Measurements from ENCODE around the gene KCNK6.

KCNK6 gene

DNA sequence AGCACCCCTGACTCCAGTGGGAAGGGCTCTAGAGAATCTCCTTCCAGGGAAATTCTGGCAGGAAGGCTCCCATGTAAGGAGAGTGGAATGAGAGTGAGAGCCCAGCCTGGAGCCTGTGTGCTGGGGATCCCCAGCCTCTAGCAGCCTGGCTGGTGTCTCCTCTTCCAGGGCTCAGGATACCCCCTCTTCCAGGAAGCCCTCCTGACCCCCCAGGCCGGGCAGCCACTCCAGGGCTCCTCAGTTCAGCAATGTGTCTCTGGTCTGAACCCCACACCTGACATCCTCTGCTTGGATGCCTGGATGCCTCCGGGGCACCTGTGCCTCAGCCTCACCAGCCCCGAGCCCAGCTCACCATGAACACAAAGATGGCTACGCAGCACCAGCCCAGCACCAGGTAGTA lies 12.6 kb upstream of the KCNK6 start:
- Histone ChIP-seq H3K4me3 (no peak overlapping the region), H3K36me3 (replicated peaks) (peaks cover 40% of the 10 kb centered on the region), H3K9me3 (no peaks in the 10 kb centered on the region), H3K27me3 (ENCODE audit: low read depth) (no peaks in the 10 kb centered on the region), H3K4me1 (peaks cover 3% of the 10 kb centered on the region)
- in situ Hi-C loops (cut with MboI; ENCODE audit: low sequenced_read_pairs) = no loop called here
- no peak for DNase-seq (ENCODE audit: low spot score in 2 of 2)

DNA sequence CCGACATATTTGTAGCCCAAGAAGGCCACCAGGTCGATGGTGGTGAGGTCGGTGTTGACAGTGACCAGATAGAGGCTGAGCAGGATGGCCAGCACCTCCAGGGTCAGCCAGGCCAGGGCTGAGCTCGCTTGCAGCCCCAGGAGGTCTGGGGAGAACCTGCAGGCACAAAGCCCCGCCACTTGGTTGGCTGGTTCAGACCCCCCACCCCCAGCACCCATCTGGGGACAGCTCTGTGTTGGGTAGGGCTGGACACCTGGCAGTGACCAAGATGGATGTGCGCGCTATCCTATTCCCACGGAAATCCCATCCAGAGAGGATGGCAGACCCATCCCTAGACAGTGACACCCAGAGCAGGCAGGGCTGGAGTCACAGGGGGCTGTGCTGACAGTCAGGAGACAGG lies 12.0 kb upstream of the KCNK6 start:
- H3K4me3 ChIP-seq = no peak overlapping the region
- in situ Hi-C loops (cut with MboI; ENCODE audit: low sequenced_read_pairs) = no loop called here
- no peaks in the 10 kb centered on the region for H3K9me3 ChIP-seq
- no peak for DNase-seq (ENCODE audit: low spot score in 2 of 2)
- peaks cover 40% of the 10 kb centered on the region for H3K36me3 ChIP-seq (replicated peaks)
- no peaks in the 10 kb centered on the region for H3K27me3 ChIP-seq (ENCODE audit: low read depth)
- peaks cover 3% of the 10 kb centered on the region for H3K4me1 ChIP-seq

DNA sequence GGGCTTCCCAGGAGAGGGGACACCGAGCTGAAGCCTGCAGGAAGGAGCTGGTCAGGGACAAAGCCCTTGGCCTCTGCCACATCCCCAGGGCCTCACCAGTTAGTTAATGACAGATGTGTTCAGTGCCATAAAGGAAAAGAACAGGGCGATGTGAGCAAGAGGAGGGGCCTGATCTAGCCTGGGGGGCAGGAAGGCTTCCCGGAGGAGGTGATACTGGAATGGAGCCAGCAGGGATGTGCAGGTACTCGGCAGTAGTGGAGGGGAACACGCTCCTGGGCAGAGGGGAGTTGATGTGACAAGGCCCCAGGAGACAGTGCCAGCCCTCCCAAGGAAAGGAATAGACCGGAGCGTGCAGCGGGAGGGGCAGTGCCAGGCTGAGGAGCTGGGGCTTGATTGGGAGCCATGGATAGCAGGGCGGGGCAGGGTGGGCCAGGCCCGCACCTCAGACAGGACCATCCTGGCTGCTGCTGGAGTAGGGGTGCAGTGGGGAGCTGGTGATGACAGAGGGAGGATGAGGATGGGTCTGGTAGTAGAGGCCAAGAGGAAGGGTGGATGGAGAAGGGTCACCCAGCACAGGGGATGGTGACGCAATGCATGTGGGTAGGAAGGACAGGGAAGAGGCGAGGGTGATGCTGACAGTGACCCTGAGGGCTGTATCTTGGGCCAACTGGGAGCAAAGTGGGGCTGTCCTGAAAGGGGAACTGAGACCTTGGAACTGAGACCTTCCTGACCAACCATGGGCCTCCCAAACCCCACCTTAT lies 11.5 kb upstream of the KCNK6 start:
- Histone ChIP-seq H3K4me1 (peaks cover 7% of the 10 kb centered on the region), H3K36me3 (replicated peaks) (peaks cover 40% of the 10 kb centered on the region), H3K27me3 (ENCODE audit: low read depth) (no peaks in the 10 kb centered on the region), H3K4me3 (no peak overlapping the region), H3K9me3 (no peaks in the 10 kb centered on the region)
- in situ Hi-C loops (cut with MboI; ENCODE audit: low sequenced_read_pairs) = no loop called here
- no peak for DNase-seq (ENCODE audit: low spot score in 2 of 2)

DNA sequence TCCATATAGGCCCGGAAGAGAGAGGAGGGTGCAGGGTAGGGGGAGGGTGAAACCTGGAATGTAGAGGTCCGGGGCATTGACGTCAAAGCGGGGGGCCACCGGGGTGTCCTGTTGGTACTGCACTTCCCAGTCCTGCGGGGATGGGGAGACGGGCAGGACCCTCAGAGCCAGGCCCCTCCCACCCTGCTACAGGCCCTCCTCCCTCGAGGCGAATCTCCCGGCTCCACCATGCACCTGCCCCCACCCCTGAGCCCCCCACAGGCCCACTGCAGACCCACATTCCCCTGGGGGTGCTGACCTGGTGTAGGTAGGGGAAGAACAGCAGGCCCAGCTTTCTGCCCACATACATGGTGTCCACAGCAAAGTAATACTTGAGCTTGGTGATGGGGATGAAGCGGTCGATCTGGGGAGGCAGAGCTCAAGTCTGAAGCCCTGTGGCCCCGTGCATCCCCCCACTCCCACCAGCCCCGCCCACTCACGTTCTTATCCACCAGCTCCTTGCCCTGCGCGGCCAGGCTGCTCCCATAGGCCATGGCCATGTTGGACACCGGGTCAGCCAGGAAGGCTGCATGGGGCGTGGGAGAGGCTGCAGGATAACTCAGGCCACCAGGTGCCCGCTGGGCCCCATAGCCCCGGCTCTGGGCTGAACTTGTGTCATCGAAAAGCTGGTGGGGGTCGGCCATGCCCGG lies 10.6 kb upstream of the KCNK6 start:
- Histone ChIP-seq H3K4me3 (no peak overlapping the region), H3K9me3 (no peaks in the 10 kb centered on the region), H3K36me3 (replicated peaks) (peaks cover 40% of the 10 kb centered on the region), H3K27me3 (ENCODE audit: low read depth) (no peaks in the 10 kb centered on the region), H3K4me1 (peaks cover 16% of the 10 kb centered on the region)
- in situ Hi-C loops (cut with MboI; ENCODE audit: low sequenced_read_pairs) = no loop called here
- no peak for DNase-seq (ENCODE audit: low spot score in 2 of 2)

DNA sequence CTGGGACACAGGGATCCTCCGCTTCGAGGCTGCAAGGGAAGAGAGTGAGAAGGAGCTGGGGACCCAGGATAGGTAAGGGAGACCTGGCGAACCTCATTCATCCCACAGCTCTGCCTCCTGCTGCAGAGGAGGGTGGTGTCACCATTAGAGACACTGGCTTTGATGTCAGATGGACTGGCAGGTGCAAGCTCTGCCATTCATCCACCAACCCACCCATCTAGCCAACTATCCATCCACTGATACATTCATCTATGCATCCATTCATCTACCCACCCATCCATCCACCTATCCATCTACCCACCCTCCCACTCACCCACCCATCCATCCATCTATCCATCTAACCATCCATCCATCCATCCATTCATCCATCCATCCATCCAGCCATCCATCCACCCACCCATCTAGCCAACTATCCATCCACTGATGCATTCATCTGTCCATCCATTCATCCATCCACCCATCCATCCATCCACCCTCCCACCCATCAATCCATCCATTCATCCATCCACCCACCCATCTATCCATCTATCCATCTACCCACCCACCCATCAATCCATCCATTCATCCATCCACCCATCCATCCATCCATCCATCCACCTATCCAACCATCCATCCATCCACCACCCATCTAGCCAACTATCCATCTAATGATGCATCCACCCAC lies 9.9 kb upstream of the KCNK6 start:
- Histone ChIP-seq H3K9me3 (no peaks in the 10 kb centered on the region), H3K4me1 (peaks cover 20% of the 10 kb centered on the region), H3K36me3 (replicated peaks) (peaks cover 34% of the 10 kb centered on the region), H3K4me3 (no peak overlapping the region), H3K27me3 (ENCODE audit: low read depth) (no peaks in the 10 kb centered on the region)
- in situ Hi-C loops (cut with MboI; ENCODE audit: low sequenced_read_pairs) = no loop called here
- no peak for DNase-seq (ENCODE audit: low spot score in 2 of 2)

DNA sequence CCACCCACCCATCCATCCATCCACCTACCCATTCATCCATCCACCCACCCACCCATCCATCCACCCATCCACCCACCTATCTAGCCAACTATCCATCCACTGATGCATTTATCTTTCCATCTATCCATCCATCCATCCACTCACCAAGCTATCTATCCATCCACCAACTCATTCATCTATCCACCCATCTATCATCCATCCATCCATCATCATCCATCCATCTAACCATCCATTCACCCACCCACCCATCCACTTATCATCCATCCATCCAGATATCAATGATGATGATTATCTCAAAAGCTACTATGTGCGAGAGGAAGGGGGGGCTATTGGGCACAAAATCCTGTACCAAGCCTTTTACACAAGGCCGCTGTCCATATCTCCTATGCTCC lies 9.4 kb upstream of the KCNK6 start:
- H3K4me1 ChIP-seq = peaks cover 20% of the 10 kb centered on the region
- H3K4me3 ChIP-seq = no peak overlapping the region
- H3K36me3 ChIP-seq (replicated peaks) = peaks cover 31% of the 10 kb centered on the region
- DNase-seq (ENCODE audit: low spot score in 2 of 2) = no peak
- in situ Hi-C loops (cut with MboI; ENCODE audit: low sequenced_read_pairs) = no loop called here
- no peaks in the 10 kb centered on the region for H3K9me3 ChIP-seq
- no peaks in the 10 kb centered on the region for H3K27me3 ChIP-seq (ENCODE audit: low read depth)

DNA sequence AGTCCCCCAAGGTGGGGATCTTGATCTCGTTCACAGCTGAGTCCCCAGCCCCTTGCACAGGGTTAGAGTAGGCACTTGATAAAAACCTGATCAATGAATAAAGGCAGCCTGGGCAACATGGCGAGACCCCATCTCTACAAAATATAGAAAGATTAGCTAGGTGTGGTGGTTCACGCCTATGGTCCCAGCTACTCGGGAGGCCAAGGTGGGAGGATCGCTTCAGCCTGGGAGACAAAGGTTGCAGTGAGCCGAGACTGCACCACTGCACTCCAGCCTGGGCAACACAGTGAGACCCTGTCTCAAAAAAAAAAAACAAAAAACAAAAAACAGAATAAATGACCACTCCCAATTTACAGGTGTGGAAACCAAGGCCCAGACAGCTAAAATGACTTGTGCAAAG lies 8.7 kb upstream of the KCNK6 start:
- in situ Hi-C loops (cut with MboI; ENCODE audit: low sequenced_read_pairs) = no loop called here
- Histone ChIP-seq H3K4me3 (no peak overlapping the region), H3K36me3 (replicated peaks) (peaks cover 28% of the 10 kb centered on the region), H3K27me3 (ENCODE audit: low read depth) (no peaks in the 10 kb centered on the region), H3K9me3 (no peaks in the 10 kb centered on the region), H3K4me1 (peaks cover 19% of the 10 kb centered on the region)
- no peak for DNase-seq (ENCODE audit: low spot score in 2 of 2)

DNA sequence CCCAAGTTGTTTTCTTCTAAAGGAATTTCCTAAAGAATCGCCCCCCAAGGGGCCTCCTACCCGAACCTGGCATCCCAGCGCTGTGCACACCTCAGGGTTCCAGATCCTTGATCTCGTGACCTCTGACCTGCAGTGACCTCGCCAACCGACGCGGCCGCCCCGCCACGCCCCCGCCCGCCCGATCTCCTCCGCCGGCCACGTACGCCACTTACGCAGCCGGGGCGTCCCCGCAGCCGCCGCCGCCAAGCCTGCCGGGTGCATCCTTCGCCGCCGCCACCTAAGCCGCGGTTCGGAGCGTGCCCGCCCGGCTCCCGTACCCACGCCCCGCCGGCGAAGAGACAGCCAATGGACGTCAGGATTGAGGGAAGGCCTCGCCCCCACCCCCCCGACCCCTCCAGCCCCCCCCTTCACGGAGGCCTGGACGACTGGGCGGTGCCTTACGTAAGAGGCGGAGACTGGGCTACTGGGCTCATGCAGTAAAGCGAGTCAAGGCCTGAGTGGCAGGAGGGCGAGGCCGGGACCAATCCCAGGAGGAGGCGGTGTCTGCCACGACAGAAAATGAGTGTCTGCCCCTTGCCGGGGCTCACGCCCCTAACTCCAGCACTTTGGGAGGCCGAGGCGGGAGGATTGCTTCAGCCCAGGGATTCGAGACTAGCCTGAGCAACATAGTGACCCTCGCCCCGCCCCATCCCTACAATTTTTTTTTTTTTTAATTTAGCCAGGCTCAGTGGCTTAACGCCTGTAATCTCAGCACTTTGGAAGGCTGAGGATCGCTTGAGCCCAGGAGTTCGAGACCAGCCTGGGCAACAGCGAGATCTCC lies 3.8 kb upstream of the KCNK6 start, which contains the start of gene YIF1B:
TSS of gene YIF1B (minus strand) at position 291 of the 820 bp plus-strand sequence. CDS start at position 261, 30 bp downstream.
- Histone ChIP-seq H3K4me3 (peak within 1 kb of the TSS; percentile 73), H3K27me3 (ENCODE audit: low read depth) (no peaks in the 10 kb centered on the region)
- in situ Hi-C loops (cut with MboI; ENCODE audit: low sequenced_read_pairs) = no loop called here

DNA sequence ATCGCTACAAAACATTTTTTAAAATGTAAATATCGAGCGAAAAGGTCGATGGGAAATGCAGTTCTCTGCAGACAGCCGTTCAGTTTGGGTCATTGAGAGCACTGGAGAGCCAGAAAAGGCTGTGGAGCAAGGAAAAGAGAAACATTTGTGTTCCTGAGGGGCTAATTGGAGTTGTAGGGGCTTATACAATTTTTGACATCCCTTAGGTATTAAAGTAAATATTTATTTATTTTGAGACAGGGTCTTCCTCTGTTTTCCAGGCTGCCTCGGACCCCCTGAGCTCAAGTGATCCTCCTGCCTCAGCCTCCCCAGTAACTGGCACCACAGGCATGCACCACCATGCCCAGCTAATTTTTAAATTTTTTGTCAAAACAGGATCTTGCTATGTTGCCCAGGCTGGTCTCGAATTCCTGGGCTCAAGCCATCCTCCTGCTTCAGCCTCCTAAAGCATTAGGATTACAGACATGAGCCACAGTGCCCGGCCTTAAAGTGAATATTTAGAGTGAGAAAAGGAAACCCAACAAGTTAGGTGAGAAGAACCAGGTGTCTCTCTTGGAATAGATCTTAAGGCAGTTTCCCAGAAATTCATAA lies 3.1 kb upstream of the KCNK6 start:
- no peak for DNase-seq (ENCODE audit: low spot score in 2 of 2)
- H3K36me3 ChIP-seq (replicated peaks) = no peaks in the 10 kb centered on the region; the same call in 1 of the 2 replicates
- H3K9me3 ChIP-seq = no peaks in the 10 kb centered on the region
- in situ Hi-C loops (cut with MboI; ENCODE audit: low sequenced_read_pairs) = no loop called here
- peak overlapping the region; percentile 18 for H3K4me3 ChIP-seq
- peaks cover 27% of the 10 kb centered on the region for H3K4me1 ChIP-seq
- H3K27me3 ChIP-seq (ENCODE audit: low read depth) = no peaks in the 10 kb centered on the region

More for the DNA sequence above, 3.8 kb upstream of the KCNK6 start, which contains the start of gene YIF1B:
- DNase-seq (ENCODE audit: low spot score in 2 of 2) = peak; percentile 98 to 99
- Histone ChIP-seq H3K4me1 (peaks cover 27% of the 10 kb centered on the region), H3K9me3 (no peaks in the 10 kb centered on the region), H3K36me3 (replicated peaks) (no peaks in the 10 kb centered on the region; the same call in 1 of the 2 replicates)

DNA sequence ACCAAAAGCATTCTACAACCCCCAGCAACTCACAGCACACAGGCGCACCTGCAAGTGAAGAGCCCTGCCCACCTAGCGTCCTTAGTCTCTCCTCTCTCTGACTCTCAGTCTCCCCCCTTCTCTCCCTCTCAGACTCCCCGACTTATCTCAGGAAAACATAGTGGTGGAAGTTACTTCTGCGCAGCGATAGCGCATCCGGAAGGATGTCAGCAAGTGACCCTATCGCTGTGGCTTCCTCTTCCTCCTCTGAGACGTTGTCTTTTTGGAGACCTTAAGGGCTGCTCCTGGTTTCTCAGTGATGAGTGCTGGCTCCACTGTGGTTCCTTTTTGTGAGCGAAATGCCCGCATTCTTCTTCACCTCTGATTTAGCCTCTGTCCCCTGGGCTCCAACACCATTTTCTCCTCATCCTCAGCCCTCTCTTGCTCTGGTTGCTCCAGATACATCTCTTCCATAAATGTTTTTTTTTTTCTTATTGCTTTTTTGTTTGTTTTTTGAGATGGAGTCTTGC lies 2.5 kb upstream of the KCNK6 start:
- Histone ChIP-seq H3K9me3 (no peaks in the 10 kb centered on the region), H3K4me1 (peaks cover 27% of the 10 kb centered on the region), H3K27me3 (ENCODE audit: low read depth) (no peaks in the 10 kb centered on the region), H3K4me3 (no peak overlapping the region), H3K36me3 (replicated peaks) (no peaks in the 10 kb centered on the region; the same call in 1 of the 2 replicates)
- DNase-seq (ENCODE audit: low spot score in 2 of 2) = no peak
- in situ Hi-C loops (cut with MboI; ENCODE audit: low sequenced_read_pairs) = no loop called here

DNA sequence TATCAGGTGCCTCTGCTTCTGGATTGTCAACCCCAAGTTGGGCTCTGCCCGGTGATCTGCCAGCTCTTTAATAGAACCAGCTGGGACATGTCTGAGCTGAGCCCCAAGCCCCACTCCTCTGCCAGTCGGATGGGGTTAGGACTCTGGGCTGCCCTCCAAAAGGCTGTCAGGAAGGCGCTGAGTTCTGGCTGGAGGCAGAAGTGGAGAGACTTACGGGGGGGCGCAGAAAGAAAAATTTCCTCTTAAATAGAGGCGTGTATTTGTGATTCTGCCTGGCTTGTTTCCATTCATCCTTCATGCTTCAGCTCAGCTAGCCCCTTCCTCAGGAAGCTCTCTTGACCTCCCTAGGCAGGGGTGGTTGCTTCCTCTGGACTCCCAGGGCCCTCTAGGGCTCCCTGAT lies 985 bp upstream of the KCNK6 start:
- no peak overlapping the region for H3K4me3 ChIP-seq
- H3K4me1 ChIP-seq = peaks cover 19% of the 10 kb centered on the region
- DNase-seq (ENCODE audit: low spot score in 2 of 2) = no peak
- no peaks in the 10 kb centered on the region; the same call in 1 of the 2 replicates for H3K36me3 ChIP-seq (replicated peaks)
- H3K27me3 ChIP-seq (ENCODE audit: low read depth) = no peaks in the 10 kb centered on the region
- H3K9me3 ChIP-seq = no peaks in the 10 kb centered on the region
- in situ Hi-C loops (cut with MboI; ENCODE audit: low sequenced_read_pairs) = no loop called here

DNA sequence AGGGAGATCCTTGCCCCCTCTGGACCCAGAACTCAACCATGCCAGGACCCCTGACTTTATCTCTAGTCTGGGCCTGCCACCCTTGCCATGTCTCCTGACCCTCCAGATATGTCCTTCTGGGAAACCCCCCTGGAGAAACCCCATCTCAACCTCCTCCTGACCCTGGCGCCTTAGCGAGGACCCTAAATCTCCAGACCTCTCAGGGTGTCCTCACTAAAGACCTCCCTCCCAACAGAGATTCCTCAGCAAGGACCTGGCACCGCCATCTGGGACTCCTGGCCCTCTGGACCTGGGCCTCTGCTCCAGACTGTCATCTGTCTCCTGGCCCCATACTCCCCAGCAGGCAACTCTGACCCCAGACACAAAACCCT lies 1.3 kb downstream of the KCNK6 start:
- no peaks in the 10 kb centered on the region for H3K27me3 ChIP-seq (ENCODE audit: low read depth)
- in situ Hi-C loops (cut with MboI; ENCODE audit: low sequenced_read_pairs) = no loop called here
- no peak for DNase-seq (ENCODE audit: low spot score in 2 of 2)
- H3K4me3 ChIP-seq = no peak overlapping the region
- H3K4me1 ChIP-seq = peaks cover 9% of the 10 kb centered on the region
- no peaks in the 10 kb centered on the region for H3K9me3 ChIP-seq
- no peaks in the 10 kb centered on the region for H3K36me3 ChIP-seq (replicated peaks)

DNA sequence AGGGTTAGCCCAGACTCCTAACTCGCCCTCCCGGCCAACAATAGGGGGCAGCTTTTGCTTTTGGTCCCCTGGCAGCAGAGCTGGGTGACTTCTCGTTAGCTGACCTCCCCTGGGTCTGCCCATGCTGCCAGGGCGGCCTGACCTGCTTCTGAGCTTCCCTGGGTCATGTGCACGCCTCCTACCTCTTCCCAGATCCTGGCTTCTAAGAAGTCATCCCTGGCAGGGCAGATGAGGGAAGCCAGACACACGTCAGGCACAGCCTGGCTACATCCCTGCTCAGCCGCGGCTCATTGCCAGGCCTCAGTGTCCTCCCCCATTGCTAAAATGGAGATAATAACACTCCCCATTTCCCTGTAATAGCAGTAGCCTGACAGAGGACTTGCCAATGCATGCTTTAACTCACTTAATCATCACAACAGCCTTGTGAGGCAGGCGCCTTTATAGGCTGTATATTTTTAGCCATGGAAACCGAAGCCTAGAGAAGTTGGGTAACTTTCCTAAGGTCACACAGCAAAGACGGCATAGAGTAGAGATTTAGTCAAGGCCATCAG lies 2.1 kb downstream of the KCNK6 start:
- H3K27me3 ChIP-seq (ENCODE audit: low read depth) = no peaks in the 10 kb centered on the region
- peaks cover 4% of the 10 kb centered on the region; the same call in 1 of the 2 replicates for H3K4me1 ChIP-seq
- no peaks in the 10 kb centered on the region for H3K36me3 ChIP-seq (replicated peaks)
- H3K4me3 ChIP-seq = no peak overlapping the region
- no peaks in the 10 kb centered on the region for H3K9me3 ChIP-seq
- DNase-seq (ENCODE audit: low spot score in 2 of 2) = no peak
- in situ Hi-C loops (cut with MboI; ENCODE audit: low sequenced_read_pairs) = no loop called here

Data from HAP-1 (cell line).